Duodenal mucosa (tissue), 2 donors: ENCODE results near the gene ISL2.

Experiments
- H3K27ac ChIP-seq: one replicate; pipeline ENCODE4 v1.7.0; 2013; ENCODE audit warnings: low read depth, low read length
- H3K27me3 ChIP-seq, 2 donors: one replicate each; pipeline ENCODE4 v1.7.0; 2013; ENCODE audit warnings: low read length in 2 of 2, control low read depth in 1 of 2; ENCODE audit not compliant: insufficient read depth in 2 of 2, control insufficient read depth in 1 of 2
- H3K36me3 ChIP-seq, 2 donors: one replicate each; pipeline ENCODE4 v1.7.0; 2013; ENCODE audit warnings: low read length in 2 of 2, control low read depth in 1 of 2; ENCODE audit not compliant: insufficient read depth in 2 of 2, control insufficient read depth in 1 of 2
- H3K4me1 ChIP-seq, 2 donors: one replicate each; pipeline ENCODE4 v1.7.0; 2013; ENCODE audit warnings: low read length in 2 of 2, control low read depth in 1 of 2; ENCODE audit not compliant: insufficient read depth in 2 of 2, control insufficient read depth in 1 of 2
- H3K4me3 ChIP-seq, 2 donors: one replicate each; pipeline ENCODE4 v1.7.0; 2013; ENCODE audit warnings: low read length in 2 of 2, low read depth in 1 of 2
- H3K9ac ChIP-seq, 2 donors: one replicate each; pipeline ENCODE4 v1.7.0; 2013; ENCODE audit warnings: low read length in 2 of 2, low read depth in 1 of 2
- H3K9me3 ChIP-seq, 2 donors: one replicate each; pipeline ENCODE4 v1.7.0; 2013; ENCODE audit warnings: low read length in 2 of 2, control low read depth in 1 of 2; ENCODE audit not compliant: control insufficient read depth in 1 of 2

The ISL2 gene

GRCh38 chr15:76386926-76387325 lies 50.4 kb downstream of the ISL2 start:
- H3K27me3 ChIP-seq = no peaks in the 10 kb centered on the region
- no peak overlapping the region for H3K9ac ChIP-seq
- H3K4me3 ChIP-seq = no peak overlapping the region
- H3K9me3 ChIP-seq = no peaks in the 10 kb centered on the region
- no peaks in the 10 kb centered on the region for H3K36me3 ChIP-seq
- no peaks in the 10 kb centered on the region for H3K4me1 ChIP-seq
- H3K27ac ChIP-seq = no peak overlapping the region

- Histone ChIP-seq H3K4me3 (no peak overlapping the region), H3K27me3 (no peaks in the 10 kb centered on the region), H3K4me1 (no peaks in the 10 kb centered on the region), H3K36me3 (no peaks in the 10 kb centered on the region), H3K9me3 (no peaks in the 10 kb centered on the region), H3K9ac (no peak overlapping the region), H3K27ac (no peak overlapping the region)
Observed at GRCh38 chr15:76390571-76390970, 54.0 kb downstream of the ISL2 start.

- Histone ChIP-seq H3K9me3 (no peaks in the 10 kb centered on the region), H3K27me3 (no peaks in the 10 kb centered on the region), H3K4me1 (no peaks in the 10 kb centered on the region), H3K4me3 (no peak overlapping the region), H3K27ac (no peak overlapping the region), H3K9ac (no peak overlapping the region), H3K36me3 (no peaks in the 10 kb centered on the region)
Observed at GRCh38 chr15:76391309-76391708, 54.7 kb downstream of the ISL2 start.

- H3K9me3 ChIP-seq = no peaks in the 10 kb centered on the region
- no peak overlapping the region for H3K27ac ChIP-seq
- no peak overlapping the region for H3K9ac ChIP-seq
- H3K36me3 ChIP-seq = no peaks in the 10 kb centered on the region
- no peaks in the 10 kb centered on the region for H3K4me1 ChIP-seq
- no peak overlapping the region for H3K4me3 ChIP-seq
- H3K27me3 ChIP-seq = no peaks in the 10 kb centered on the region
Observed at GRCh38 chr15:76391847-76392246, 55.3 kb downstream of the ISL2 start.
